G401.6 (cell line): Measurements from ENCODE around the gene MATR3.
"Not testable (repeated sequence)": the region's sequence is repeated elsewhere in the genome, so short reads cannot be mapped to it uniquely, and the experiment has no call there.

Experiments used
- FAIRE-seq: peaks from 2 replicates; lab custom pipeline; 2012; peaks lifted over from hg19 to GRCh38; lab: Jason Lieb, UNC

Gene MATR3

DNA sequence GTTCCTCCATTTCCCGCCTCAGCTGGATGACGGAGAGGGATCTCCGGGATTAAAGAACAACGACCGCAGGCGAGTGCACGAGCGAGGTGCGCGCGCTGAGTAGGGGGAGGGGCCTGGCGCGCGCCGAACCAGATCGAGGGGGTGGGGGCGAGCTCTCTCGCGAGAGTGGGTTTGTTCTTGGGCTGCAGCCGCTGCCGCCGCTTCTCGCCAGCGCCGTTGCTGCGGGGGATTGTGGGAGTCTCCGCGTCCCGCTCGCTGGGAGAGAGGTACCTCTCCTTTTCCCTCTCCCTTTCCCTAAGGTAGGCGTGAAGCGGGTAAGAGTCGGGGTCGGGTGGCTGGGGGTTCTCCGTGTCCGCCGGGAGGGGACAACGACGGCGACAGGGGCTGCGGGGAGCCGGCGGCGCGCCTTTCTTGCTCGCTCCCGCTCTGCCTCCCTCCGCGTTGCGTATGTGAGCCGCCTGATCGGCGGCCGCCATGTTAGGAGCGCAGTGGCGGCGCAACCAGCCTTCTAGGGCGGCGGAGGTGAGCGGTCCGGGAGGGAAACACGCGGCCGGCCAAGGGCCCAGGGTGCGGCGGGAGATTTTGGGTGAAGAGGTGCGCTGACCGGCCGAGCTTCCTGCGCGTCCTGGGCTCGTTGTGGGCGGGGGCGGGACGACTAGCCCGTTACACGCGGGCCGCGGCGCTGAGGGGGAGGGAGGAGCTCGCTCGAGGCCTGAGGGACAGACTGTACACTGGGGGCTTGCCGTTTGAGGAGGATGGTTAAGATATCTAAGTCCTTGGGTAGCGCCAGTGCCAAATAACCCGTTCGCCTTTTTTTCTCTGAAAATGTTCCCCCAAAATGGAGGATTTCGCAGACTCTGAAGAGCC is at the start of gene MATR3:
Gene MATR3, plus strand, starts transcription at position 234 of the 867 bp plus-strand sequence. CDS start 13,676 bp downstream, outside the sequence.
- FAIRE-seq: peak; percentile 96

- FAIRE-seq: no peak
Measured at GRCh38 chr5:139245637-139246339, 47.8 kb upstream of the MATR3 start.

DNA sequence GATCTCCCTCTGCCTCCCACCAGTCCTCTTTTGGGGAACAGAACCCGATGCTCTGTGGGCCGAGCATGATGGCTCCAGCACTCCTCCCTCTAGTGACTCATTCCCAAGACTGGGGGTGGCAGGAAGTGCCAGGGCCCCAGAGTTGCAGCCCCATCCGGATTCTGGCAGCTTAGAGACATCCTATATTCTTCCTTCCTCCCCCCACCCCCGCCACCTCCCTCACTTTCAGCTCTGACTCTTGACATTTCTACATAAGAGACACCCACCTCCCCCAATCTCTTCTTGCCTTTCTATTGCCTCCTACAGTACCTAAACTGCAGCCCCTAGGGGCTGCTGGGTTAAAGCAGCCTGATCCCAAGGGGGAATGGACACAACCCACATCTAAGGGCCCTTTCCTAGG is 47.1 kb upstream of the MATR3 start:
- no peak for FAIRE-seq

GRCh38 chr5:139248826-139249453 is 44.6 kb upstream of the MATR3 start:
- no peak for FAIRE-seq

- no peak for FAIRE-seq
Measured at GRCh38 chr5:139251281-139251687, 42.3 kb upstream of the MATR3 start.

DNA sequence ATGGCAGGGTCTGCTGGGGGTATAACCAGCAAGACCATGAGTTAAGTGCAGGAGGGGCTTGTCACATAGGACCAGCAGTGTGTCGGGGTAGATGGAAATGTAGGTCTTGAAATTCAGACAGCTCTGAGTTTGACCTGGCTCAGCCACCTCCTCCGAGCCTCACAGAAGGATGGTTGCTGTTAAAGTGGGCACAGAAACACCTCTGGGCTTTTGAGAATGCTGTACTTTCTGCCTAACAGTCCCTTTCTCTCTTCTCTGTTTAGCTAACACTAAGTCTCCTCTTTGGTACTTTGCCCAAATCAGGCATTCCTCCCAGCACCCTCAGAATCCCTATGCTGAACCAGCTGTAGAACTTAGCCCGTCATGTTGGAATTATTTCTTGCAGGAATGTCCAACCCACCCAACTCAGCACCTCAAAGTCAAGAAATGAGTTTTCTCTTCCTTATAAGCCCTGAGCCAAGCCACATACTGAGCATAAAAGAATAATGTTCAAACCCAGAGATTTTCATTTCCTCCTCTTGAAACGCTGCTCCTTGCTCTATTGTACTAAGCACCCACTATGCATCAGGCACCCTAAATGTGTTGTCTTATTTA is 41.7 kb upstream of the MATR3 start:
- FAIRE-seq: no peak

- no peak for FAIRE-seq
Measured at GRCh38 chr5:139253115-139253514, 40.4 kb upstream of the MATR3 start.

DNA sequence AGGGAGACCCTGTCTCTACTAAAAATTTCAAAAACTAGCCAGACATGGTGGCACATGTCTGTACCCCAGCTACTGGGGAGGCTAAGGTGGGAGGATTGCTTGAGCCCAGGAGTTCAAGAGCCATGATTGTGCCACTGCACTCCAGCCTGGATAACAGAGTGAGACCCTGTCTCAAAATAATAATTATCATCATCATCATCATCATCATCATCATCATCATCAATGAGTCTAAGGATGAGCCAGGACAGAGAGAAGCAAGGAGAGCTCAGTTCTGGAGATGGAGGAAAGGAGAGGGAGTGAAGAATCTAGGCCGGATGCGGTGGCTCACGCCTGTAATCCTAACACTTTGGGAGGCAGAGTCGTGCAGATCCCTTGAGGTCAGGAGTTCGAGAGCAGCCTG is 36.7 kb upstream of the MATR3 start:
- FAIRE-seq: no peak

- FAIRE-seq: no peak
Measured at GRCh38 chr5:139262059-139262741, 31.3 kb upstream of the MATR3 start.

DNA sequence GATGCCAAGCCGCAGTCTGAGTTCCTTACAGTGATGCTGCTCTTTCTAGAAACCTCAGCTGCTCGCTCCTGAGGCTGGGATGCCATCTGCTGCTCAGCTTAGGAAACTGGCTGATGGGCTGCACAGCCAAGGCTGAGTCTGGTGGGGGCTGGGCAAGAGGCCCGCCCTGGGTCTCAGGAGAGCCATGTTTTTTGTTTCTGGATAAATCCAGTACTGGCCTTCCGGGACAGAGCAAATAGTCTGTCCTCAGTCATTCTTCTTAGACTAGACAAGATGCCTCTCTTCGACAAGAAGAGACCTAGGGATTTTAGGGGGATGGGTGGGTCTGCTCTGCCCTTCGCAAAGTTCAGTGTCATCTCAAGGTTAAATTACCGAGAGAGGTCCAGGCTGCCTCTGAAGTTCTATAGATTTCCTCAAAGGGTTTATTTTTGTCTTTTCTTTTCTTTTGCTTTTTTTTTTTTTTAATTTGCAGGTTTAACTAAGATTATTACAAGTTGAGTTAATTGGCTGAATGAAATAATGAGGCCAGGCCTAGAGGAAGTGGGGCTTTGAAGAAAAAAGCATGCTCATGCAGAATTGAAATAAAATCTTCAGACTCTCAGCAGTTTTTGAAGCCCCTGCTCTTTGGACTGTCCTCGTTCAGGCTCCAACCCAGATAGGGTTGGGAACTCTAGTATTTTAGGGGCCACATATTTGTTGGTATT is 30.6 kb upstream of the MATR3 start:
- peak; percentile 84 for FAIRE-seq

DNA sequence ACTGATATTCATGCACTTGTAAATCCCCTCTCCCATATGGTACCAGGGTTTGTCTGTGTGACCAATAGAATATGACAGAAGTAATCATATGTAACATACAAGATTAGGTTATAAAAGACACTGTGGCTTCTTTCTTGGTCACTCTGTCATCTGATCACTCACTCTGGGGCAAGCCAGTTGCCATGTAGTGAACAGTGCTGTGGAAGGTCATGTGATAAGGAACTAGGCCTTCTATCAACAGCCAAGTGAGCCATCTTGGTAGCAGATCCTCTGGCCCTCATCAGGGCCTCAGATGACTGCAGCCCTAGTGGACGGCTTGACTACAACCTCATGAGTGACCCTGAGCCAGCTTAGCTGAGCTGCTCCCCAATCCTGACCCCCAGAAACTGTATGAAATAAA is 30.0 kb upstream of the MATR3 start:
- FAIRE-seq: no peak

- no peak for FAIRE-seq
Measured at GRCh38 chr5:139263946-139264345, 29.6 kb upstream of the MATR3 start.

GRCh38 chr5:139265001-139265400 is 28.5 kb upstream of the MATR3 start:
- FAIRE-seq: no peak

GRCh38 chr5:139266236-139266635 is 27.3 kb upstream of the MATR3 start:
- FAIRE-seq: no peak

GRCh38 chr5:139267481-139267880 is 26.1 kb upstream of the MATR3 start:
- FAIRE-seq: no peak

- FAIRE-seq: no peak
Measured at GRCh38 chr5:139268364-139269202, 25.0 kb upstream of the MATR3 start.

GRCh38 chr5:139270718-139271117 is 22.8 kb upstream of the MATR3 start:
- FAIRE-seq: not testable (repeated sequence)

DNA sequence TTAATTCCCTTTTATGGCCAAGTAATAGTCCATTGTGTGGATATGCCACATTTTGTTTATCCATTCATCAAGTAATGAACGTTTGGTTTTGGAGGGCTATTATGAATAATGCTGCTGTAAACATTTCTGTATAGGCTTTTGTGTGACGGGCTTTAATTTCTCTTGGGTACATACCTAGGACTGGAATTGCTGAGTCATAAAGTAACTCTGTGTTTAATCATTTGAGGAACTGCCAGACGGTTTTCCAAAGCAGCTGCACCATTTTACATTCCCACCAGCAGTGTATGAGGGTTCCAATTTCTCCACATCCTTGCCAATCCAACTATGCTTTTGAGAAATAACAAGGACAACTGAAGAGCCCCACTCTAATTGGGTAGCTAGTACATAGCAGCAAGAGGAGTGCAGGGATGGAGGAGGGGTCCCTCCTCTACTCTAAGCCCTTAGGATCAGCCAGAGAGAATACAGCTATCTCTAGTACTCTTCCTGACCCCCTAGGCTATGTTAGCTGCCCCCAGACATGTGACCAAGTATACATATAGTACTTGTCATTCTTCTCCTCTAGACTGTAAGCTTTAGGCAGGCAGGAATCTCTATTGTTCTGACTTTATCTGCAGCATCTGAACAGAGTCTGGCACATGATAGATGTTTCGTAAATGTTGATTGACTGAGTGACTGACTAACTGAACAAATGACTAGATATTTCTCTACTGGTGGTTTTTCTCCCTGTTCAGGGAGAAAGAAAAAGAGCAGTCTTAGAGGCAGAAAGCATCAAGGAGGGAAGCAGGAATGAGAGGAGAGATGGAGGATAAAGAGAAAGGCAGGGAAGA is 22.1 kb upstream of the MATR3 start:
- FAIRE-seq: no peak

DNA sequence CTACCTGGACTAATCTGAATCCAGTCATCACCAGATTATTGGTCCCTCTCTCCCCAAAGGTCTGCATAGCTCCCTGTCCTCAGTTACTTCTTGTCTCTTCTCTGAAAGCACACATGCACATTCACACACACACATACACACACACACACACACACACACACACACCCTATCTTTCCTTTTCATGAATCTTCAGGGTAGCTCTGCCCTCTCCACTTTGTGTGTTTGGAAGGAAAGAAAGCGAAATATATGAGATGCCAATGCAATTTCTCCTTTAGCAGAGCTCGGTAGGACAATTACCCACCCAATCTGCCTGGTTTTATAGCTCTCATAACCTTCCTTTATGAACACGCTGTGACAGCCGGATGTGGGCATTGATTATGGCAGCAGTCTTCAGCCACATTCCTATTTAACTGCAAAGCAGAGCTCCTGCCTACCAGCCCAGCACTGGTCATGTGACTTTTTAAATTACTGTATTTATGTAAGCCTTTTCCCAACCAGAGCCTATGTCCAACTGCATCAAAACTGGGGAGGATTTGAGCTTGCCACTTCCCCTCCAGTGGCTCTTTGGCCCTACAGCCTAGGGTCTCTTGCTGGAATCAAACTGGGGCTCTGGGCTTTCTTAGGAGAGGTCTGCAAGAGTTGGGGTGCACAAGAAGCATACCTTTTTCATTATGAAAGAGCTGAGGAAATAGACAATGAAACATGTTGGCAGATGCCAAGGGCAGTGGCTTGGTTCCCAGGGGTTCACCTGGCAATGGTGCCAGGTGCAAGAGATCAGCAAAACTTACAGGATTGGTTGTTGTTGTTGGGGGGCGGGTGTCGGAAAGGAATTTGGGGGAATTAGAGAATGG is 20.8 kb upstream of the MATR3 start:
- no peak for FAIRE-seq
